ENCODE results near the gene PRAMEF12.

DNA sequence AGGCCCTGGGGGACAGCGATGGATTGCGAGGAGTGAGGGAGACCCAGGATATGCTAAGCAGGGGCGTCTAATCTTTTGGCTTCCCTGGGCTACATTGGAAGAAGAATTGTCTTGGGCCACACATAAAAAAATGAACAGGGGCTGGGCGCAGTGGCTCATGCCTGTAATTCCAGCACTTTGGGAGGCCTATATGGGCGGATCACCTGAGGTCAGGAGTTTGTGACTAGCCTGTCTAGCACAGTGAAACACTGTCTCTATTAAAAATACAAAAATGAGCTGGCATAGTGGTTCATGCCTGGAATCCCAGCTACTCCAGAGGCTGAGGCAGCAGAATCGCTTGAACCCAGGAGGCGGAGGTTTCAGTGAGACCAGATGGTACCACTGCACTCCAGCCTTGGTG is 10.8 kb upstream of the PRAMEF12 start:
- TF ChIP-seq, protein P1, sequence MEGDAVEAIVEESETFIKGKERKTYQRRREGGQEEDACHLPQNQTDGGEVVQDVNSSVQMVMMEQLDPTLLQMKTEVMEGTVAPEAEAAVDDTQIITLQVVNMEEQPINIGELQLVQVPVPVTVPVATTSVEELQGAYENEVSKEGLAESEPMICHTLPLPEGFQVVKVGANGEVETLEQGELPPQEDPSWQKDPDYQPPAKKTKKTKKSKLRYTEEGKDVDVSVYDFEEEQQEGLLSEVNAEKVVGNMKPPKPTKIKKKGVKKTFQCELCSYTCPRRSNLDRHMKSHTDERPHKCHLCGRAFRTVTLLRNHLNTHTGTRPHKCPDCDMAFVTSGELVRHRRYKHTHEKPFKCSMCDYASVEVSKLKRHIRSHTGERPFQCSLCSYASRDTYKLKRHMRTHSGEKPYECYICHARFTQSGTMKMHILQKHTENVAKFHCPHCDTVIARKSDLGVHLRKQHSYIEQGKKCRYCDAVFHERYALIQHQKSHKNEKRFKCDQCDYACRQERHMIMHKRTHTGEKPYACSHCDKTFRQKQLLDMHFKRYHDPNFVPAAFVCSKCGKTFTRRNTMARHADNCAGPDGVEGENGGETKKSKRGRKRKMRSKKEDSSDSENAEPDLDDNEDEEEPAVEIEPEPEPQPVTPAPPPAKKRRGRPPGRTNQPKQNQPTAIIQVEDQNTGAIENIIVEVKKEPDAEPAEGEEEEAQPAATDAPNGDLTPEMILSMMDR (conservative IDR thresholded peaks at IDR 0.05), result no peak
- TF ChIP-seq EZH2 (IDR thresholded peaks at IDR 0.05; ENCODE audit: low read depth), result no peak

Data from PC-9 (cell line).